Activated T-cell treated with anti-CD3 and anti-CD28 coated beads for 1 hour (primary cell): ENCODE data around the gene SHC4.
"Not testable (repeated sequence)": the region's sequence is repeated elsewhere in the genome, so short reads cannot be mapped to it uniquely, and the experiment has no call there.

ENCODE experiments used
- DNase-seq: peaks from one replicate; pipeline ENCODE4 v3.0.0-alpha.2; 2020; ENCODE audit warnings: low read depth

The SHC4 gene

DNA sequence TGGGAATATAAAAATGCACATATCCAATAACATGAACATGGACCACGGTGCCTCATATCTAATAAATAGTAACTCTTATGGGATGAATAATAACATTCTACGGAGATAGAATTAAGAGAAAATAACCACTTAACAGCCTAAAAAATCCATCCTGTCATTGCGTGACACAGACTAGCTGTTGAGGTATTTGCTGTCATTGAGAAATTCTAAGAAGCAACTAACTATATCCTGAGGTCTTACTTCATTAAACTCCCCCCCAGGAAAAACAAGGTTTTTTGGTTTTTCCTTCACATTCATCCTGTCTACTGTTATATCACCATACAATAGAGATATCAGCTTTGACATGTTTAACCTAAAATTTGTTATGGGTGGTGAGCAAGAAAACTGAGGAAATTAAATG lies 167.2 kb downstream of the SHC4 start:
- DNase-seq: no peak

DNA sequence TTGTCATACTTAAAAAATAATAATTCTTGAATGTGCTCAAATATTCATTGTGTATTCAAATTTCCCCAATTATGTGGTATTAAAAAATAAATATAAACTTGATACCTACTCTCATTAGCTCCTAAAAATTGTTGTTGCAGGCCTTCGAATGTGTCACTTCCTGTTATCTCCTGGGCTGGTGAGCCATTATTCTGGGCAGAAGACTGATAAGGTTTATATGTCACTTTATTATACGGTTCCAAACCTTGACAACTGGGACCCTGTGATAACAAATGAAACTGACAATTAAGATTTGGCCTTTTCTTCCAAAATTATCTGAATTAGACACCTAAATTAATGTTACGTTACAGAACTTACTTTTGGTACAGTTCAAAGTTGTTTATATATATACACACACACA lies 167.8 kb downstream of the SHC4 start:
- DNase-seq: no peak

DNA sequence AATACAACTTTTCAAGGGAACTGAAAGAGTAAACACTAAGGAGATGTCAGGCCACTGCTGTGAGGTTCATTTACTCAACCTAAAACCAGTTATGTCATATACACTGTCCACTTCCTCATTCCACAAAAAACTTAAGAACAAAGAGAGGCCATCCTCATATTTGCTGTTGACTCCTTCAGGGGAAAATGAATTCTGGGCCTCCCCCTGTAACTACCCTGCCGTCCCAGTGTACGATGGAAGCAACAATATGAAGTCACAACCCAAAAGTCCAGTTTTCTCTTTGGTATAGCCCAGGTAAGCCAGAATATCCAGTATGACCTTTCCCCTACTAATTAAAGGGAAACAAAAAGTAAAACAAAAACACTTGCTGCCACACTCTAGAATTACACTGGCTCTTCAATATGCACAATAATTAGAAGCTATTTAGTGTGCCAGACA lies 169.0 kb downstream of the SHC4 start:
- DNase-seq: no peak

DNA sequence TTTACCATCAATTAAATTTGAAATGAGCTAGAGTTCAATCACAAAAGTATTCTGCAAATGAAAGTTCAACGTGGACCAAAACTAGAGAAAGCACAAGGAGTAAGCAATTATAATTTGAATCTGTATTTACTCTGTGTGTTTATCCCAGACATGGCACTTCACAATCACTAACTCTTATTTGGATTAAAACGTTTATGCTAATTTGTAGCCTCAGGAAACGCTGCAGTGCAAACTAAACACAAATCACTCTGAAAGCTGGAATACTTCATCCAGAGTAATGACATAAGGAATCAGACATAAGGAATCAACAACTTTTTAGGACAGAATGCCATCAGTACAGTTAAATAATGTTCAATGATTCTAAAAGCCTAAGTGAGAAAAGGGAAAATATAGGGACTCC lies 171.3 kb downstream of the SHC4 start:
- DNase-seq: no peak

DNA sequence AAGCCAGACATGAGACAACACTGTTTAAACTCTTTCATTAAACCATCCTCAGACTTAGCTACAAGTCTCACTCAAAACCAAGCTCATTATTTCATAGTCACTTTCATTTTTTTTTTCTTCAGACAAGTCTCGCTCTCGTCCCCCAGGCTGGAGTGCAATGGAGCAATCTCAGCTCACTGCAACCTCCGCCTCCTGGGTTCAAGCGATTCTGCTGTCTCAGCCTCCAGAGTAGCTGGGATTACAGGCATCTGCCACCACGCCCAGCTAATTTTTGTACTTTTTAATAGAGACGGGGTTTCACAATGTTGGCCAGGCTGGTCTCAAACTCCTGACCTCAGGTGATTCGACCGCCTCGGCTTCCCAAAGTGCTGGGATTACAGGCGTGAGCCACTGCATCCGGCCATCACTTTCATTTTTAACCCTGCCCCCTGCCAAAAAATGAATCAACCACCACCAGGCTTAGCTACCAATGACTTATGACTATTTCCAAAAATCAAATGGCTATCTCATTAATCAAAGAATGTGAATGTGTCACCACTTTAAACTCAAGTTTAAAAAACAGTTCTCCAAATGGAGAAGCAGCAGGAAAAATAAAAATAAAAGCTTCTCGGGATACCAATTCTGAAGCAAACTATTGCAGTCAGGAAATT lies 173.1 kb downstream of the SHC4 start:
- DNase-seq: not testable (repeated sequence)

DNA sequence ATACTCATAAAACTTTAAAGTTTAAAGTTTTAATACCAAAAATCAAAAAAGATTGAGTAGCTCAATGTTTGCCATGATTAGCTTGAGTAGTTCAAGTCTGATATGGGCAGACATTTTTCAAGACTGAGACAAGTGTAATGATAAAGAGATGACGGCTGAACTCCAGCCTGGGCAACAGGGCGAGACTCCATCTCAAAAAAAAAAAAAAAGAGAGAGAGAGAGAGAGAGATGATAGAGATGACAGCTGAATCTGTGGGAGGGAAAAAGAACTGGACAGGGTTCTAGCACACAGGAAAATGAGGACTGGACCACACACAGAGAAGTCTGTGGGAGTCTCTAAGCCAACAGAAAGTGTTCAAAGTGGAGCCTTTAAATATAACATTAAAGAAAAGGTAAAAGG lies 178.0 kb downstream of the SHC4 start:
- DNase-seq: no peak

DNA sequence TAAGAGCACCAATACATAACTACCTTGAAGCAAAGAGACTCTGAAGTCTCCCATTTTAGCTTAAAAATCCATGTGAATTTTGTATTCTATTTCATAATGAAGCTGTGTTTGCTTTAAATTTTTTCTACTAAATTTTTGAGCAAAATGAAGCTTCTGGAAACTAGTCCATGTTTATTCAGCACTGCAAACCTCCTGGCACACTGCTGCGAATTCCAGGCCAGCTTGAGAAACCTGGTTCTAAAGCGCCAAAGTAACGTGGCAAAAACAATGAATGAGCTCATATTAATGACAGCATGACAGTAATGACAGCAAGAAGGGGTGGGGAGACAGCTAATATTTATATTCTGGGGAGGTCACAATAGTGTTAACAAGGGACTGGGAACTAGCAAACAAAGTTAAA lies 178.5 kb downstream of the SHC4 start:
- DNase-seq: no peak

DNA sequence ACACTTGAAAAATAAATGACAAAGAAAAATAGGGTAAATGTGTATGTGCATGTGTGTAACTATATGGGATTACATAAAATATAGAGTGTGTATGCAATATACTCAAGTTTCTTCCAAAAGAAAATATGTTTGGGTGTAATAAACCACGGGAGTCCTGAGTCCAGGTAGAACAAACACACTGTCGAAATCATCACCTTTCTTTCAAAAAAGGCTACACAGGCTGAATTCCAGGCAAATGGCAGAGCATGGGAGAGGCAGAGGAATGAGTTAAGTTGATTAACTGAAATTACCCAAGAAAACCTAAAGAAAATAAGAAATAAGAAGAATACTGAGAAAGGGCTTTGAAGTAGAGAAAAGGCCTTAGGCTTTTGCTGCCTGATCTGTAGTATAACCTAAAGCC lies 179.0 kb downstream of the SHC4 start:
- no peak for DNase-seq

DNA sequence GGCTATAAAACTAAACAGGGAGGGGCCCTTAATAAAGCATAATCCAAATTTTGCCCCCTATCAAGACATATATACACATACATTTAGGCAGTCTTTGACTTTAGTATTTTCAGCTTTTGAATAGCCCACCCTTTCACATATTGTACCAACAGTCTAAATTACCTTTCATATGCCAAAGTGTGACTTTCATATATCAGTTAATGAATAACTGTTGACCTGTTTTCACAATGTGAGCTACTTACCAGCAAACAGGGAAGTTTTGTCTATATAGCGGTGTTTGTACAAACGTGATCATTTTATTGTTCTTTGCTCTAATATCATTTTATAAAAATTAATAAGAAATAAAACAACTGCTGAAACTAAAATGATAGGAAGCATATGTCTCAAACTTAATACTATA lies 180.8 kb downstream of the SHC4 start:
- no peak for DNase-seq

DNA sequence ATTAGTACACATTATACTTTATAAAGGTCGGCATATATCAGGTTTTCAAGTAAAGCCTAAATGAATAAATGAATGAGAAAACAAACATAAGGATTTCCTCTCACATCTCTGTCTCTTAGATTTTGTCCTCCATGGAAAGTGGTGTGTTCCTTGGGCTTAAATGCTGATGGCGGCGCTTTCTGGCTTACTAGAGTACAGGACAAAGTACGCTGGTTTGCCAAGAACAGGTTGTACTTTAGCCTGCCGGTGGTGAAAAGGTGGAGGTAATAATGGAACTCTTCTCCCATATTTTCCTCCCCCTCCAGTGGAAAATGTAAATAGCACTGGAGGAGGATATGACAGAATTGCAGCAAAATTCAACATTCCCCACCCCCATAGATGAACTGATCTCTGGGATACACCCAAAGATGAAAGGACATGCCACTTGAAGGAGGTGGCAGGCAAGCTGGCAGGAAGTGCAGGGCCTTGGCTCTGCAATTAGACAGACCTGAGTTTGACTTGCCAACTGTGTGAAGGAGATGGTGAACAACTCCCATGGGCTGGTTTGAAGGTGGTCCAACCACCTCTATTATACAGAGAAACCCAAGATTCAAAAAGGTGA lies 182.1 kb downstream of the SHC4 start:
- DNase-seq: no peak

DNA sequence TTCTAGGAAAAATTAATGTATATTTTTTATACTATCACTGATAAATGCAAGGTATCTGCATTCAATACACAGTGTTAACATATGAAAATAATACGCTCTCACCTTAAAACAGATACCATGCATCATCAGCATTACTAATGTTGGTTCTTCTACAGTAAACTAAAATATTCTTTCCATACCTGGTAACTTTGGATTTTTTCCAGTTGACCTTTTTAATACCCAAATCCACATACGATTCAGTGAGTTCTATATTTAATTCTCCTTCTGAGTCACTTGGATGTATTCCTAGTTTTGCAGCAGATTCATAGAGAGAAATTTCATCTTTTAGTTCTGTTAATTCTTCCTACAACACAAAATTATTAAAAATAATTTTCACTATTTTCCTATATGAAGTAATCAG lies 182.7 kb downstream of the SHC4 start:
- DNase-seq: no peak

DNA sequence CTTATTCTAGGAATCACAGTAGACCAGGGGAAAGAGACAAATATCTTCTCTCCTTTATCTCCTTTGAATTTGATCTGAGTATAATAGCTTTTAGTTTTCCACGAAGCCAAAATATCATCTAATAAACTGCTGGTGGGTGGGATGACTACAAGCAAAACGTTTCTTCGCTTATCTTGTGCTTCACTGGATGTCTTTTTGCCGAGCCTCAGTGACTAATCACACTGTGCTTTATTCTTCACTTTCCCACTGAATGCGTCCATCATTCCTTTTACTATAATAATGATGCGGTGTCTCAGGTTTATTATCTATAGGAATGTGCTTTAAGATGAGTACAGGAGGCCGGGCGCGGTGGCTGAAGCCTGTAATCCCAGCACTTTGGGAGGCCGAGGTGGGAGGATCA lies 185.4 kb downstream of the SHC4 start:
- DNase-seq: no peak

DNA sequence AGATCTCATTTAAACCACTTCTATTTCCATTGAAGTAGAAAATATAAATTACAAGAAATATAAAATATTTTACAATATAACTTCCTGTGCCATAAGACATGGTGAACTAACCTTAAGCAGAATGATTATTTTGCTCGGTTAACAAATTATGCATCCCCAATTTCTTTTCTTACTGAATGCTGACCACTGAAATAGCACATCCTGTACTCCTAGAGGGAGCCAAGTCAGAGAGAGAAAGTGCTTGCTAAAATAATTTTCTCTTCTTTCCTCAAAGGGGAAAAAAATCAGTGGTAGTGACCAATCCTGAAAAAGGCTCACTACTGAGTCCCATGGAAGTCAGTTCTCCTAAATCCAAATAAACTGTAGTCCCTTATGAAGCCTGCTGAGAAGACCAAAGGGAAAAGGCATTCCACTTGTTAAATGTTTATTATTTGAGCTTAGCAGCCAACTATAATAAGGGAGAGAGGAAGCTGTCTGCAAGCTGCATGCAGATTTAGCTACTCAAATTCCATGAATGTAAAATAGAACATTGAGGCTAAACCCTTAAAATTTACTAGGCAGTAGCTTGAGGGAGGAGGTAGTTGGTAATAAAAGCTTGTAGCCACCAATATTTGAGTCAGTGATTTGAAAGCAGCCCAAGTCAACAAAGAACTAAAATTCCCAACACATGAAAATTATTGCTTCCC lies 185.9 kb downstream of the SHC4 start:
- DNase-seq: no peak

DNA sequence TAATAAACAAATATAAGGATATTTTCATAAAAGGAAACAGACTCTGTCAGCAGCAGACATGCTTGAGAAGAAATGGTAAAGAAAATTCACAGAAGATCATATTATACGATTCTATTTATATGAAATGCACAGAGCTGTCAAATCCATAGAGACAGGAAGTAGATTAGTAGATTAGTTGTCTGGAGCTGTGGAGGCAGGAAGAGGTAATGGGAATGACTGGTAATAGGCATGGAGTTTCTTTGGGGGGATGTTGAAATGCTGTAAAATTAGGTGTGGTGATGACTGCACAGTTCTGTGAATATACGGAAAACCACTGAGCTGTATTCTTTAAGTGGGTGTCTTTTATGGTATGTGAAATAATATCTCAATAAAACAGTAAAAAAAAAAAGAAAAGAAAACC lies 188.2 kb downstream of the SHC4 start:
- DNase-seq: no peak

DNA sequence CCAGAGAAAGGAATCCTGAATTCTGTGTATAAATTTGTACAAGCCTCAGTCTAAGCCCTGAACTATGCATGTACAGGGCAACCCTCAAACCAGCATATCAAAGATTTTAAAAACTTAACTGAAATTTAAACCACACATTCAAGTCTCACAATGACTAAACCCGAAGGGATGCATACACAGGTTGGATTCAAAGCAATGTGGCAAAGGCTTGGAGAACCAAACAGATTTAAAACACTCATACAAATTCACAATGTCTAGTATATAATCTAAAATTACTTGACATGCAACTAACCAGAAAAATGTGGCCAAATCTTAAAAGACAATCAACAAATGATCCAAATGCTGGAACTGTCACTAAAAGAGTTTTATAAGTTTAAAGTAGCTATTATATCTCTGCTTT lies 189.2 kb downstream of the SHC4 start:
- no peak for DNase-seq
